Measurements from ENCODE around the gene OSM.

DNA sequence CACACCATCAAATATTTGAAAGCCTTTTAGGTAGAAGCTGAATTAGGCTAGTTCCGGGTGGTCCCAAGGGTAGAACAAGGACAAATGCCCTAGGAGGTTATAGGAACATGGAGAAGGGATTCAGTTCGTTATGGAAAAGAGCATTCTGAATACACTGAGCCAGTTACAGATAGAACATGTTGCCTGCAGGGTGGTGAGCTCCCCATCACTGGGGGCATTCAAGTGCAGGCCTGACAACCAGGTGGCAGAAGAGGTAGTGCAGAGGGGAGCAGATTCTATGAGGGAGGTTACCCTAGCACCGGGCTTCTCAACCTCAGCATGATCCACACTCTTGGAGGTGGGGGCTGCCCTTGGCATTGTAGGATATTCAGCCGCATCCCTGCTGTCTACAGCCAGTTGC is 44.3 kb downstream of the OSM start:
- TF ChIP-seq POLR2AphosphoS5 (IDR thresholded peaks at IDR 0.05) (no peak), CTCF (IDR thresholded peaks at IDR 0.05) (no peak)
